ENCODE data around the gene SPIN2B. TPM values are rescaled to one million over a fixed set of nuclear protein-coding genes. Genes with fewer than 3 reads are reported as not detected.
"Not testable (repeated sequence)": the region's sequence is repeated elsewhere in the genome, so short reads cannot be mapped to it uniquely, and the experiment has no call there.

SPIN2B gene
- total RNA-seq, result 1 to 10 TPM; 5.7 TPM

GRCh38 chrX:57121162-57121755 lies at the start of gene SPIN2B:
TSS of gene SPIN2B (minus strand) at chrX:57121548.
- H3K4me1 ChIP-seq, result no peaks in the 10 kb centered on the region
- H3K4me3 ChIP-seq, result peak within 1 kb of the TSS; percentile 55 to 62
- H3K27me3 ChIP-seq, result no peaks in the 10 kb centered on the region
- peak in 1 of 2 donors; percentile 19 for TF ChIP-seq CTCF (IDR thresholded peaks at IDR 0.05)
- H3K9me3 ChIP-seq, result no peaks in the 10 kb centered on the region
- DNase-seq (ENCODE audit: low spot score), result peak; percentile 78
- peak within 1 kb of the TSS; percentile 82 to 85 for H3K27ac ChIP-seq
- H3K36me3 ChIP-seq, result no peaks in the 10 kb centered on the region

GRCh38 chrX:57156397-57157049 lies 35.2 kb upstream of the SPIN2B start:
- DNase-seq (ENCODE audit: low spot score), result no peak
- H3K36me3 ChIP-seq, result no peaks in the 10 kb centered on the region
- H3K4me3 ChIP-seq, result no peak overlapping the region
- no peaks in the 10 kb centered on the region for H3K27me3 ChIP-seq
- peak in 1 of 2 donors; percentile 55 for TF ChIP-seq CTCF (IDR thresholded peaks at IDR 0.05)
- no peaks in the 10 kb centered on the region for H3K4me1 ChIP-seq
- H3K9me3 ChIP-seq, result peaks cover 0 to 6% of the 10 kb centered on the region in 2 donors
- H3K27ac ChIP-seq, result no peak overlapping the region

GRCh38 chrX:57155171-57155570 lies 33.8 kb upstream of the SPIN2B start:
- Histone ChIP-seq H3K4me3 (no peak overlapping the region), H3K4me1 (no peaks in the 10 kb centered on the region), H3K9me3 (peaks cover 0 to 6% of the 10 kb centered on the region in 2 donors), H3K36me3 (no peaks in the 10 kb centered on the region), H3K27ac (no peak overlapping the region), H3K27me3 (no peaks in the 10 kb centered on the region)
- TF ChIP-seq CTCF (IDR thresholded peaks at IDR 0.05), result no peak
- no peak for DNase-seq (ENCODE audit: low spot score)

GRCh38 chrX:57152222-57152621 lies 30.9 kb upstream of the SPIN2B start:
- not testable (repeated sequence) for H3K4me1 ChIP-seq; H3K36me3 ChIP-seq; H3K27me3 ChIP-seq; H3K9me3 ChIP-seq; DNase-seq (ENCODE audit: low spot score); H3K27ac ChIP-seq; H3K4me3 ChIP-seq

GRCh38 chrX:57138674-57139073 lies 17.3 kb upstream of the SPIN2B start:
- Histone ChIP-seq H3K4me1 (no peaks in the 10 kb centered on the region), H3K27me3 (no peaks in the 10 kb centered on the region), H3K4me3 (no peak overlapping the region), H3K9me3 (no peaks in the 10 kb centered on the region), H3K27ac (no peak overlapping the region), H3K36me3 (no peaks in the 10 kb centered on the region)
- DNase-seq (ENCODE audit: low spot score), result no peak
- no peak for TF ChIP-seq CTCF (IDR thresholded peaks at IDR 0.05)

- H3K9me3 ChIP-seq, result no peaks in the 10 kb centered on the region
- TF ChIP-seq CTCF (IDR thresholded peaks at IDR 0.05), result no peak
- H3K4me1 ChIP-seq, result no peaks in the 10 kb centered on the region
- H3K4me3 ChIP-seq, result peak overlapping the region in 1 of 2 donors; percentile 31
- no peaks in the 10 kb centered on the region for H3K36me3 ChIP-seq
- no peaks in the 10 kb centered on the region for H3K27me3 ChIP-seq
- H3K27ac ChIP-seq, result no peak overlapping the region
- DNase-seq (ENCODE audit: low spot score), result no peak
These were observed 16.2 kb upstream of the SPIN2B start for GRCh38 chrX:57137501-57137900.

GRCh38 chrX:57137073-57137472 lies 15.7 kb upstream of the SPIN2B start, which contains the start of gene SPIN2A:
TSS of gene SPIN2A (minus strand) at chrX:57137397. CDS start at chrX:57136597, 800 bp downstream.
- not testable (repeated sequence) for H3K27ac ChIP-seq; DNase-seq (ENCODE audit: low spot score); H3K9me3 ChIP-seq; H3K36me3 ChIP-seq; H3K4me1 ChIP-seq; H3K27me3 ChIP-seq
- H3K4me3 ChIP-seq, result peak within 1 kb of the TSS in 1 of 2 donors; percentile 31

- not testable (repeated sequence) for H3K4me1 ChIP-seq; H3K27ac ChIP-seq; H3K9me3 ChIP-seq; H3K27me3 ChIP-seq; DNase-seq (ENCODE audit: low spot score); H3K36me3 ChIP-seq; H3K4me3 ChIP-seq
These were observed 15.2 kb upstream of the SPIN2B start for GRCh38 chrX:57136589-57136988.

Data from right atrium auricular region (tissue), 2 donors.